H1 (cell line): ENCODE data around the gene KATNAL1. TPM values are rescaled to one million over a fixed set of nuclear protein-coding genes. Genes with fewer than 3 reads are reported as not detected.

ENCODE experiments used
- CTCF ChIA-PET: fragments of 300-600 bp; sonication (Branson Sonifier 250); formaldehyde crosslinking; loops from one replicate; lab custom pipeline; 2021; ENCODE audit not compliant: partially characterized antibody; lab: Charles Lee
- POLR2A ChIA-PET: fragments of 300-600 bp; sonication (Branson Sonifier 250); formaldehyde crosslinking; loops from one replicate; lab custom pipeline; 2021; ENCODE audit warnings: inconsistent platforms; ENCODE audit not compliant: partially characterized antibody; lab: Charles Lee
- DNase-seq, 2 experiments: peaks; one replicate each; pipeline versions ENCODE4 v3.0.0 to v3.0.0-alpha.2; 2010 to 2022; ENCODE audit warnings: low spot score in 2 of 2, low read depth in 1 of 2, mixed read lengths in 1 of 2
- FAIRE-seq: peaks from 2 replicates; lab custom pipeline; 2011; peaks lifted over from hg19 to GRCh38; lab: Jason Lieb, UNC
- H2AFZ ChIP-seq: 2 replicates; pipeline ENCODE4 v1.8.1; 2012; ENCODE audit warnings: low read length, inconsistent platforms
- H2AK5ac ChIP-seq: 2 replicates; pipeline ENCODE4 v1.6.1; 2013; ENCODE audit warnings: low read depth, low read length
- H2BK120ac ChIP-seq: replicated peaks from 2 replicates; pipeline ENCODE3; 2013; ENCODE audit warnings: low read depth, low read length, inconsistent platforms
- H2BK12ac ChIP-seq: 2 replicates; pipeline ENCODE4 v1.6.1; 2013; ENCODE audit warnings: low read depth, low read length
- H2BK15ac ChIP-seq: 2 replicates; pipeline ENCODE4 v1.6.1; 2013; ENCODE audit warnings: low read length
- H2BK20ac ChIP-seq: 2 replicates; pipeline ENCODE4 v1.6.1; 2013; ENCODE audit warnings: low read length
- H2BK5ac ChIP-seq: 2 replicates; pipeline ENCODE4 v1.6.1; 2013; ENCODE audit warnings: low read depth, low read length
- H3K14ac ChIP-seq: 2 replicates; pipeline ENCODE4 v1.6.1; 2013; ENCODE audit warnings: inconsistent platforms; ENCODE audit not compliant: insufficient read length
- H3K18ac ChIP-seq: 2 replicates; pipeline ENCODE4 v1.6.1; 2013; ENCODE audit warnings: low read length; ENCODE audit errors: extremely low read depth
- H3K23ac ChIP-seq: 2 replicates; pipeline ENCODE4 v1.6.1; 2013; ENCODE audit warnings: inconsistent platforms; ENCODE audit not compliant: insufficient read length
- H3K23me2 ChIP-seq: 2 replicates; pipeline ENCODE4 v1.6.1; 2013; ENCODE audit warnings: low read depth, low read length
- H3K27ac ChIP-seq: 2 replicates; pipeline ENCODE4 v1.6.1; 2011; ENCODE audit warnings: low read depth, low read length, inconsistent platforms
- H3K27me3 ChIP-seq, 4 experiments: replicated peaks in 1 of 4; 1 replicate in 1 of 4; 2 replicates in 3 of 4; pipeline versions ENCODE4 v1.6.1 to v1.8.1; 2011 to 2013; ENCODE audit warnings: low read length in 3 of 4, mild to moderate bottlenecking in 3 of 4, inconsistent platforms in 2 of 4, mixed read lengths in 2 of 4, moderate library complexity in 1 of 4; ENCODE audit not compliant: control insufficient read depth in 3 of 4, insufficient read depth in 3 of 4; ENCODE audit errors: extremely low read depth in 1 of 4
- H3K36me3 ChIP-seq, 4 experiments: 2 replicates each; pipeline versions ENCODE4 v1.6.1 to v1.8.1; 2011 to 2013; ENCODE audit warnings: mild to moderate bottlenecking in 4 of 4, low read length in 3 of 4, moderate library complexity in 2 of 4, control low read depth in 1 of 4, inconsistent platforms in 1 of 4; ENCODE audit not compliant: insufficient read depth in 4 of 4, control insufficient read depth in 2 of 4
- H3K4ac ChIP-seq: replicated peaks from 2 replicates; pipeline ENCODE3; 2013; ENCODE audit warnings: low read length, low read depth, mixed read lengths, inconsistent platforms; ENCODE audit not compliant: insufficient read length
- H3K4me1 ChIP-seq, 4 experiments: replicated peaks in 1 of 4; 1 replicate in 1 of 4; 2 replicates in 3 of 4; pipeline versions ENCODE4 v1.6.1 to v1.8.1; 2011 to 2013; ENCODE audit warnings: low read length in 3 of 4, inconsistent platforms in 2 of 4, mixed read lengths in 1 of 4; ENCODE audit not compliant: insufficient read depth in 4 of 4, control insufficient read depth in 3 of 4
- H3K4me2 ChIP-seq, 2 experiments: 2 replicates each; pipeline versions ENCODE4 v1.6.1 to v1.8.1; 2011 to 2013; ENCODE audit warnings: low read depth in 2 of 2, low read length in 2 of 2, control low read depth in 1 of 2, inconsistent platforms in 1 of 2, mild to moderate bottlenecking in 1 of 2; ENCODE audit not compliant: insufficient read depth in 1 of 2
- H3K4me3 ChIP-seq, 4 experiments: fragments of 200-600, 300-600 bp in 1 of 4; sonication (generic), shearing (Covaris generic), sonication (Bioruptor Twin) in 1 of 4; 2 replicates each; pipeline versions ENCODE4 v1.5.1 to v1.8.1; 2011 to 2016; ENCODE audit warnings: low read length in 4 of 4, low read depth in 3 of 4, control low read depth in 2 of 4, inconsistent platforms in 2 of 4, mild to moderate bottlenecking in 2 of 4, mixed read lengths in 1 of 4, moderate library complexity in 1 of 4; ENCODE audit not compliant: insufficient read depth in 2 of 4; ENCODE audit errors: extremely low read depth in 1 of 4
- H3K56ac ChIP-seq: replicated peaks from 2 replicates; pipeline ENCODE3; 2013; ENCODE audit warnings: low read depth, mild to moderate bottlenecking, mixed read lengths, low read length, inconsistent platforms; ENCODE audit not compliant: insufficient read length
- H3K79me1 ChIP-seq: 2 replicates; pipeline ENCODE4 v1.6.1; 2013; ENCODE audit warnings: low read depth, low read length, control low read depth
- H3K79me2 ChIP-seq, 2 experiments: 2 replicates each; pipeline versions ENCODE4 v1.6.1 to v1.8.1; 2012 to 2013; ENCODE audit warnings: low read length in 2 of 2, mild to moderate bottlenecking in 2 of 2, inconsistent platforms in 1 of 2; ENCODE audit not compliant: insufficient read depth in 2 of 2, control insufficient read depth in 1 of 2
- H3K9ac ChIP-seq, 4 experiments: replicated peaks in 1 of 4; 1 replicate in 1 of 4; 2 replicates in 3 of 4; pipeline versions ENCODE4 v1.6.1 to v1.8.1; 2011 to 2013; ENCODE audit warnings: low read depth in 3 of 4, low read length in 3 of 4, control low read depth in 2 of 4, mild to moderate bottlenecking in 2 of 4, moderate library complexity in 2 of 4, inconsistent platforms in 1 of 4; ENCODE audit errors: extremely low read depth in 1 of 4
- H3K9me3 ChIP-seq, 2 experiments: 2 replicates each; pipeline versions ENCODE4 v1.6.1 to v1.8.1; 2012 to 2013; ENCODE audit warnings: mild to moderate bottlenecking in 2 of 2, moderate library complexity in 2 of 2, control low read depth in 1 of 2, inconsistent platforms in 1 of 2, low read depth in 1 of 2, low read length in 1 of 2, mixed read lengths in 1 of 2; ENCODE audit not compliant: insufficient read depth in 2 of 2
- H4K20me1 ChIP-seq, 2 experiments: replicated peaks in 1 of 2; 2 replicates each; pipeline versions ENCODE3 to v1.8.1; 2011 to 2013; ENCODE audit warnings: inconsistent platforms in 2 of 2, low read length in 2 of 2, mild to moderate bottlenecking in 1 of 2; ENCODE audit not compliant: insufficient read depth in 2 of 2, control insufficient read depth in 1 of 2
- H4K5ac ChIP-seq: 2 replicates; pipeline ENCODE4 v1.6.1; 2013; ENCODE audit warnings: low read length, low read depth, mixed read lengths, inconsistent platforms; ENCODE audit not compliant: insufficient read length
- H4K8ac ChIP-seq: 2 replicates; pipeline ENCODE4 v1.8.0; 2013; ENCODE audit warnings: mild to moderate bottlenecking, moderate library complexity, low read length, inconsistent platforms; ENCODE audit not compliant: insufficient read depth; ENCODE audit errors: extremely low read depth
- H4K91ac ChIP-seq: replicated peaks from 2 replicates; pipeline ENCODE3; 2013; ENCODE audit warnings: low read length, mixed read lengths, inconsistent platforms; ENCODE audit not compliant: insufficient read length
- RAD21 ChIP-seq, 2 experiments: IDR thresholded peaks in 1 of 2; conservative IDR thresholded peaks in 1 of 2; 2 replicates each; pipeline ENCODE4 v1.6.1; 2011; ENCODE audit warnings: low read depth in 2 of 2, low read length in 2 of 2, improper control_type of control experiment in 1 of 2, inconsistent platforms in 1 of 2, mild to moderate bottlenecking in 1 of 2, moderate library complexity in 1 of 2
- RXRA ChIP-seq: IDR thresholded peaks from 2 replicates; pipeline ENCODE4 v1.6.1; 2011; ENCODE audit warnings: low read depth, mild to moderate bottlenecking, low read length, moderate library complexity; ENCODE audit not compliant: insufficient read depth
- WGBS, 2 experiments: shearing (Covaris generic) in 1 of 2; methylation state at CpG; one replicate each; pipeline versions ENCODE4 v1.1.6 to v1.1.7; 2013 to 2015; ENCODE audit warnings: low lambda C conversion rate in 2 of 2, mixed read lengths in 2 of 2, inconsistent platforms in 1 of 2, low coverage in 1 of 2, missing lambda C conversion rate in 1 of 2; ENCODE audit not compliant: insufficient replicate concordance in 2 of 2, insufficient coverage in 1 of 2, insufficient read length in 1 of 2; ENCODE audit errors: extremely low coverage in 1 of 2, missing lambda C conversion rate in 1 of 2; 5-methylcytosine and 5-hydroxymethylcytosine counted together
- polyA plus RNA-seq, 7 experiments: library from polyadenylated mRNA; depleted of rRNA in 3 of 7; stranded (reverse) in 5 of 7; unstranded in 2 of 7; fragments of >200 nt in 5 of 7; fragments of 200-250 nt in 2 of 7; gene quantifications; 1 replicate in 5 of 7; 2 replicates in 1 of 7; 4 replicates in 1 of 7; pipeline versions ENCODE4 v1.2.1 to v1.2.3, GENCODE V29; 2011 to 2013; ENCODE audit warnings: missing spikeins in 2 of 7, mixed read lengths in 2 of 7
- total RNA-seq: library from RNA; stranded (reverse); fragmentation: NEBNext Ultra II Directional; extraction: Animal tissue kit (Norgen Biotek cat#: 25700); gene quantifications from 2 replicates; pipeline ENCODE4 v1.2.1, GENCODE V29; 2021

The KATNAL1 gene
- total and polyA plus RNA-seq, 2 of the 8 experiments (the other 6 are each of a cell fraction or from before 2014, with no cell fraction given) = 4.0 to 13.2 TPM

DNA sequence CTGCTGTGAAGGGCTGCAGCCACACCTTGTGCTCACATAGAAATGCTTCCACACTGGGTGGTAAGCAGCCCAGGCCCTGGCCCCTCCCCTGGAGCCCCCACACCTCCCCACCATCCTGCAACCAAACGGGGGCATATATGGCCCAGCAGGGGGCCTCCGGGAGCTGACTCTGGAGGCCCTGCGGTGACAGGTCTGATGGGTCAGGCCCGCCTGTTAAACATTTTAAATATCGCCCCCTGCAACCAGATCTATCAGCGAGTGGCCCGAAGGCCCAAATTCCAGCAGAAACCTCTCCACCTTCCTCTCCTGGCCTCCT is 48.0 kb upstream of the KATNAL1 start:
- Histone ChIP-seq H2AFZ (no peak overlapping the region), H4K20me1 (no peaks in the 10 kb centered on the region), H3K56ac (no peak overlapping the region), H3K79me1 (no peaks in the 10 kb centered on the region), H2AK5ac (no peak overlapping the region), H3K4me2 (no peak overlapping the region), H3K27me3 (no peaks in the 10 kb centered on the region), H3K4me3 (no peak overlapping the region), H4K91ac (no peak overlapping the region), H3K27ac (no peak overlapping the region), H3K18ac (no peak overlapping the region), H3K9me3 (no peaks in the 10 kb centered on the region), H2BK12ac (no peak overlapping the region), H4K8ac (no peak overlapping the region), H2BK5ac (no peak overlapping the region), H3K23me2 (no peaks in the 10 kb centered on the region), H3K23ac (no peak overlapping the region), H2BK15ac (no peak overlapping the region), H3K4ac (no peak overlapping the region), H3K4me1 (no peaks in the 10 kb centered on the region), H3K36me3 (no peaks in the 10 kb centered on the region), H2BK20ac (no peak overlapping the region), H3K79me2 (no peaks in the 10 kb centered on the region), H3K14ac (no peak overlapping the region), H3K9ac (no peak overlapping the region), H4K5ac (no peak overlapping the region), H2BK120ac (no peak overlapping the region)
- TF ChIP-seq RAD21 (IDR thresholded peaks at IDR 0.05 in 1 of 2, conservative IDR thresholded peaks at IDR 0.05 in 1 of 2; ENCODE audit: low read depth in 2 of 2, low read length in 2 of 2) (peak; percentile 15 to 36; a peak in 1 of 4 replicates), RXRA (no peak)
- ChIA-PET CTCF (interaction anchor here (0.6 to 2.4 kb wide), 5 partner anchors 11 to 214 kb away, joined by 3 to 10 read pairs (median 4); no protein-coding TSS in a partner anchor), POLR2A (no interaction called here)
- FAIRE-seq (no peak), DNase-seq (peak in 1 of 2 experiments; percentile 60)
- 65% methylated on average over 7 of the region's 7 CpGs; no CpG with 5 or more reads in 1 of the 2 experiments for WGBS, 2 experiments
